ENCODE measurements around the gene AUNIP. TPM values are rescaled to one million over a fixed set of nuclear protein-coding genes. Genes with fewer than 3 reads are reported as not detected.

The AUNIP gene
- total RNA-seq, 1 experiment from 2014 or later = 16.1 TPM

DNA sequence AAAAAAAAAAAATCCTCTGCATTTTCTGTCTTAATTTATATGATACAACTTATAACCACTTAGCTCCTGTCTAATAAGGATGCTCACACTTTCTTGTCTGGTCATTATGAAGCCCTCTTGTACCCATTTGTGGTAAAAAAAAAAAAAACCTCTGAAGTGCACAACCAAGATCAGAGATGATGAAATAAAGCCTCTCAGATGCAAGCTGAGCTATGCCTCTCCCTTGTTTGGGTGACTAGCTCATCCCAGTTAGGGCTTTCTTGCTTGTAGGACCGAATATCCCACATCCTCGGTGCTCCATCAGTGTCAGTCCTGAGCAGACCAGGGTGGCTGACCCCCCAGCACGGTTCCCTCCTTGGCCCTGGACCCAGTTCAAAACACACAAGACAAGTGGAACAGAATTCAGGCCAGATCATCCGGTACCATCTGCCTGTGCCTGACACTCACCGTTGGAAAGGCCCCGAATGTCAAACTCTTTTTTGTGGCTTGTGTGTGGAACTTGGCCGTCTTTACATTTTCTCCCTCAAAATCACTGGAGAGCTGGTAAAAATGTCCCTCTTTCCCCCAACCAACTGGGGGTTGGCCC is 65.6 kb downstream of the AUNIP start:
- H3K27me3 Mint-ChIP-seq (ENCODE audit: low read depth) = peaks cover 3% of the 10 kb centered on the region
- POLR2A ChIA-PET = no interaction called here
- H3K9me3 Mint-ChIP-seq = no peaks in the 10 kb centered on the region
- H3K4me1 Mint-ChIP-seq = peaks cover 18% of the 10 kb centered on the region
- CTCF ChIA-PET = interaction anchor here (0.6 to 1.3 kb wide), 6 partner anchors 66 to 593 kb away, joined by 3 to 6 read pairs (median 3); no protein-coding TSS in a partner anchor
- ATAC-seq = no peak
- H3K36me3 Mint-ChIP-seq = no peaks in the 10 kb centered on the region
- no peak overlapping the region for H3K4me3 Mint-ChIP-seq
- TF ChIP-seq ATF1 (CRISPR knock-in tag; IDR thresholded peaks at IDR 0.05) (no peak), RELA (CRISPR knock-in tag; IDR thresholded peaks at IDR 0.05; ENCODE audit: borderline replicate concordance) (no peak), NR1H2 (CRISPR knock-in tag; IDR thresholded peaks at IDR 0.05) (no peak)
- no peak for DNase-seq (ENCODE audit: low spot score)
- H3K27ac Mint-ChIP-seq = no peak overlapping the region

DNA sequence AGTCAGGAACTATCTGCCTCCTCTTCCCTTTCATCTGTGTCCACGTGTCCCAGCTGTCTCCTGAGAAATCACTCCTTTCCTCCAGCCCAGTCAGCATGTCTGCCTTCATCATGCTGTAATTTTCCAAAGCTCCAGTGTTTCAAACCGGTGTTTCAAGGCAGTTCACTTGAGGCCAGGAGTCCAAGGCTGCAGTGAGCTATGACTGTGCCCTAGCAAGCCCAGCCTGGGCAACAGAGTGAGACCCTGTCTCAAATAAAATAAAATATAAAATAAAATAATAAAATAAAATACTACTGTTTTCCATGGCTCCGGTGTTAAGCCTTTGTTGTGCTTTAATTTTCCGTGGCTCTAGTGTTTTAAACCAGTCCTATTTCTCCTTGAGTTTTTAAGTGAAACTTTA is 67.1 kb downstream of the AUNIP start:
- TF ChIP-seq, protein P1, sequence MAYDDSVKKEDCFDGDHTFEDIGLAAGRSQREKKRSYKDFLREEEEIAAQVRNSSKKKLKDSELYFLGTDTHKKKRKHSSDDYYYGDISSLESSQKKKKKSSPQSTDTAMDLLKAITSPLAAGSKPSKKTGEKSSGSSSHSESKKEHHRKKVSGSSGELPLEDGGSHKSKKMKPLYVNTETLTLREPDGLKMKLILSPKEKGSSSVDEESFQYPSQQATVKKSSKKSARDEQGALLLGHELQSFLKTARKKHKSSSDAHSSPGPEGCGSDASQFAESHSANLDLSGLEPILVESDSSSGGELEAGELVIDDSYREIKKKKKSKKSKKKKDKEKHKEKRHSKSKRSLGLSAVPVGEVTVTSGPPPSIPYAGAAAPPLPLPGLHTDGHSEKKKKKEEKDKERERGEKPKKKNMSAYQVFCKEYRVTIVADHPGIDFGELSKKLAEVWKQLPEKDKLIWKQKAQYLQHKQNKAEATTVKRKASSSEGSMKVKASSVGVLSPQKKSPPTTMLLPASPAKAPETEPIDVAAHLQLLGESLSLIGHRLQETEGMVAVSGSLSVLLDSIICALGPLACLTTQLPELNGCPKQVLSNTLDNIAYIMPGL (CRISPR knock-in tag; IDR thresholded peaks at IDR 0.05) = no peak
- TF ChIP-seq, protein P2, sequence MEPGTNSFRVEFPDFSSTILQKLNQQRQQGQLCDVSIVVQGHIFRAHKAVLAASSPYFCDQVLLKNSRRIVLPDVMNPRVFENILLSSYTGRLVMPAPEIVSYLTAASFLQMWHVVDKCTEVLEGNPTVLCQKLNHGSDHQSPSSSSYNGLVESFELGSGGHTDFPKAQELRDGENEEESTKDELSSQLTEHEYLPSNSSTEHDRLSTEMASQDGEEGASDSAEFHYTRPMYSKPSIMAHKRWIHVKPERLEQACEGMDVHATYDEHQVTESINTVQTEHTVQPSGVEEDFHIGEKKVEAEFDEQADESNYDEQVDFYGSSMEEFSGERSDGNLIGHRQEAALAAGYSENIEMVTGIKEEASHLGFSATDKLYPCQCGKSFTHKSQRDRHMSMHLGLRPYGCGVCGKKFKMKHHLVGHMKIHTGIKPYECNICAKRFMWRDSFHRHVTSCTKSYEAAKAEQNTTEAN (CRISPR knock-in tag; IDR thresholded peaks at IDR 0.05) = no peak
- TF ChIP-seq RORB (CRISPR knock-in tag; IDR thresholded peaks at IDR 0.05) (no peak), JAZF1 (CRISPR knock-in tag; IDR thresholded peaks at IDR 0.05) (no peak)
- no peak overlapping the region; the same call in 1 of the 2 replicates for H3K27ac Mint-ChIP-seq
- H3K27me3 Mint-ChIP-seq (ENCODE audit: low read depth) = no peaks in the 10 kb centered on the region; the same call in 1 of the 2 replicates
- no peaks in the 10 kb centered on the region for H3K36me3 Mint-ChIP-seq
- H3K4me3 Mint-ChIP-seq = no peak overlapping the region
- no peaks in the 10 kb centered on the region for H3K9me3 Mint-ChIP-seq
- POLR2A ChIA-PET = no interaction called here
- H3K4me1 Mint-ChIP-seq = peaks cover 9% of the 10 kb centered on the region
- ATAC-seq (no peak), DNase-seq (ENCODE audit: low spot score) (no peak)
- CTCF ChIA-PET = interaction anchor here (0.6 to 1.5 kb wide), 4 partner anchors 11 to 537 kb away, joined by 3 to 4 read pairs (median 4); no protein-coding TSS in a partner anchor

DNA sequence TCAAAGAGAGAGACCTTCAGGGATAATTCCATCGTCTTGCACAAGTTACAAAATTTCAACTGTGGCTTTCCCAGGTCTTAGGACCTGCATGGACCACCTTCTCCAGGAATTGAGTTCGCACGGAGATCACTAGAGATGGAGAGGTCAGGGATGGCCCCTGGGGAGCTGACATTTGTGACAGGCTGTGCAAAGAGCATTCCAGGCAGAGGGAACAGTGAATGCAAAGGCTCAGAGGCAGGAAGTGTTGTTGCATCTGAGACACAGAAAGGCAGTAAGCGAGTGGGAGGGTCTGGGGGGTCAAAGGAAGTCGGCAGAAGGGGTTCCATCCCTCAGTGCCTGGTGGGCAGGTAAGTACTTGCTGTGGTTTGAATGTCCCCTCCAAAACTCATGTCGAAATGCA is 68.8 kb downstream of the AUNIP start:
- no peaks in the 10 kb centered on the region for H3K4me1 Mint-ChIP-seq
- no peaks in the 10 kb centered on the region for H3K36me3 Mint-ChIP-seq
- ATAC-seq (no peak), DNase-seq (ENCODE audit: low spot score) (no peak)
- ChIA-PET POLR2A (no interaction called here), CTCF (interaction anchor here (1.4 kb wide), 1 partner anchor 10 kb away, joined by 4 read pairs; no protein-coding TSS in a partner anchor)
- no peak overlapping the region for H3K27ac Mint-ChIP-seq
- H3K9me3 Mint-ChIP-seq = no peaks in the 10 kb centered on the region
- H3K27me3 Mint-ChIP-seq (ENCODE audit: low read depth) = no peaks in the 10 kb centered on the region; the same call in 1 of the 2 replicates
- TF ChIP-seq, protein P3, sequence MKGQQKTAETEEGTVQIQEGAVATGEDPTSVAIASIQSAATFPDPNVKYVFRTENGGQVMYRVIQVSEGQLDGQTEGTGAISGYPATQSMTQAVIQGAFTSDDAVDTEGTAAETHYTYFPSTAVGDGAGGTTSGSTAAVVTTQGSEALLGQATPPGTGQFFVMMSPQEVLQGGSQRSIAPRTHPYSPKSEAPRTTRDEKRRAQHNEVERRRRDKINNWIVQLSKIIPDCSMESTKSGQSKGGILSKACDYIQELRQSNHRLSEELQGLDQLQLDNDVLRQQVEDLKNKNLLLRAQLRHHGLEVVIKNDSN (CRISPR knock-in tag; IDR thresholded peaks at IDR 0.05) = no peak
- TF ChIP-seq, protein P4, sequence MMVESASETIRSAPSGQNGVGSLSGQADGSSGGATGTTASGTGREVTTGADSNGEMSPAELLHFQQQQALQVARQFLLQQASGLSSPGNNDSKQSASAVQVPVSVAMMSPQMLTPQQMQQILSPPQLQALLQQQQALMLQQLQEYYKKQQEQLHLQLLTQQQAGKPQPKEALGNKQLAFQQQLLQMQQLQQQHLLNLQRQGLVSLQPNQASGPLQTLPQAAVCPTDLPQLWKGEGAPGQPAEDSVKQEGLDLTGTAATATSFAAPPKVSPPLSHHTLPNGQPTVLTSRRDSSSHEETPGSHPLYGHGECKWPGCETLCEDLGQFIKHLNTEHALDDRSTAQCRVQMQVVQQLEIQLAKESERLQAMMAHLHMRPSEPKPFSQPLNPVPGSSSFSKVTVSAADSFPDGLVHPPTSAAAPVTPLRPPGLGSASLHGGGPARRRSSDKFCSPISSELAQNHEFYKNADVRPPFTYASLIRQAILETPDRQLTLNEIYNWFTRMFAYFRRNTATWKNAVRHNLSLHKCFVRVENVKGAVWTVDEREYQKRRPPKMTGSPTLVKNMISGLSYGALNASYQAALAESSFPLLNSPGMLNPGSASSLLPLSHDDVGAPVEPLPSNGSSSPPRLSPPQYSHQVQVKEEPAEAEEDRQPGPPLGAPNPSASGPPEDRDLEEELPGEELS (CRISPR knock-in tag; IDR thresholded peaks at IDR 0.05) = no peak
- no peak for TF ChIP-seq GTF2I (CRISPR knock-in tag; conservative IDR thresholded peaks at IDR 0.05)
- no peak overlapping the region for H3K4me3 Mint-ChIP-seq

DNA sequence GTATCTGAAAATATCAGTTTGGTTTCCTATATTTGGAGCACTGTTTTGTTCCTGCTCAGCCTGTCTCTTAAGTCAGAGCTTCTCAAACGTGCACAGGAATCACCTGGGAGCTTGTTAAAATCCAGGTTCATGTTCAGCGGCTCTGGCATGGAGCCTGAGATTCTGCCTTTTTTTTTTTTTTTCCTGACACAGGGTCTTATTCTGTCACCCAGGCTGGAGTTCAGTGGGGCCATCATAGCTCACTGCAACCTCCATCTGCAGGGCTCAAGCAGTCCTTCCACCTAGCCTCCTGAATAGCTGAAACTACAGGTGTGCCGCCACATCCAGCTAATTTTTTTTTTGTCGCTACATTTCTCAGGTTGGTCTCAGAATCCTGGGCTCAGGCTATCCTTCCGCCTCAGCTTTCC is 71.5 kb downstream of the AUNIP start:
- no peaks in the 10 kb centered on the region for H3K36me3 Mint-ChIP-seq
- POLR2A ChIA-PET = interaction anchor here (1.5 kb wide), 1 partner anchor 63 kb away, joined by 3 read pairs; no protein-coding TSS in a partner anchor
- ATAC-seq = no peak
- CTCF ChIA-PET = interaction anchor here (0.7 to 3.4 kb wide), 6 partner anchors 10 to 215 kb away, joined by 3 to 17 read pairs (median 6); no protein-coding TSS in a partner anchor
- H3K27ac Mint-ChIP-seq = no peak overlapping the region
- no peaks in the 10 kb centered on the region; the same call in 1 of the 2 replicates for H3K27me3 Mint-ChIP-seq (ENCODE audit: low read depth)
- H3K4me3 Mint-ChIP-seq = no peak overlapping the region
- H3K9me3 Mint-ChIP-seq = no peaks in the 10 kb centered on the region
- no peak for DNase-seq (ENCODE audit: low spot score)
- H3K4me1 Mint-ChIP-seq = peaks cover 15% of the 10 kb centered on the region
- no peak for TF ChIP-seq NFE2L1 (CRISPR knock-in tag; IDR thresholded peaks at IDR 0.05)
- TF ChIP-seq, protein P5, sequence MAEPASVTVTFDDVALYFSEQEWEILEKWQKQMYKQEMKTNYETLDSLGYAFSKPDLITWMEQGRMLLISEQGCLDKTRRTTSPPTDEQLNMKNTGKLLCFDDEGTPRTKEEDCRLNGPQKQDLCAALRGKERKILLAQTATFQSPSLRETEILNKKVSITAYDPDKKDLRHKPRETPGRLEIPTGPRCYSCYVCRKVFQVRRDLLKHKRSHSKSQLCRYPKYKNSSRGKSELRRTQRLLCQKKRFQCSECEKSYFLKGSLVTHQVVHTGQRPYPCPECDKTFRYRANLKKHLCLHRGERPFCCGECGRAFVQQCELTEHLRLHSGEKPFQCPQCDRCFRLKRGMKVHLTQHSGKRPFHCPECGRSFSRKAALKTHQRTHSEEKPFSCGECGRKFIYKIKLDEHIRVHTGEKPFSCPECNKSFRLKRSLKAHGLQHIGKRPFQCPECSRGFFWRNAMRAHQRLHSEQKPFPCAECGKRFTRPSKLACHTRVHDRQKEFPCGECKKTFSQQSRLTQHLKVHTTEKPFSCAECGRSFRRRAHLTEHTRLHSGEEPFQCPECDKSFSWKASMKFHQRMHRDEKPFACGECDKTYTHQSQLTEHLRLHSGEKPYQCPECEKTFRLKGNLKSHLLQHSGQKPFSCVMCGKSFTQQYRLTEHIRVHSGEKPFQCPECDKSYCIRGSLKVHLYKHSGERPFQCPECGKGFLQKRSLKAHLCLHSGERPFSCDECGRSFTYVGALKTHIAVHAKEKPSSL (CRISPR knock-in tag; conservative IDR thresholded peaks at IDR 0.05) = no peak
- no peak for TF ChIP-seq ESRRA (CRISPR knock-in tag; IDR thresholded peaks at IDR 0.05; ENCODE audit: borderline replicate concordance)
- TF ChIP-seq ZNF317 (CRISPR knock-in tag; IDR thresholded peaks at IDR 0.05; ENCODE audit: borderline replicate concordance, low read depth) = no peak
- TF ChIP-seq, protein P6, sequence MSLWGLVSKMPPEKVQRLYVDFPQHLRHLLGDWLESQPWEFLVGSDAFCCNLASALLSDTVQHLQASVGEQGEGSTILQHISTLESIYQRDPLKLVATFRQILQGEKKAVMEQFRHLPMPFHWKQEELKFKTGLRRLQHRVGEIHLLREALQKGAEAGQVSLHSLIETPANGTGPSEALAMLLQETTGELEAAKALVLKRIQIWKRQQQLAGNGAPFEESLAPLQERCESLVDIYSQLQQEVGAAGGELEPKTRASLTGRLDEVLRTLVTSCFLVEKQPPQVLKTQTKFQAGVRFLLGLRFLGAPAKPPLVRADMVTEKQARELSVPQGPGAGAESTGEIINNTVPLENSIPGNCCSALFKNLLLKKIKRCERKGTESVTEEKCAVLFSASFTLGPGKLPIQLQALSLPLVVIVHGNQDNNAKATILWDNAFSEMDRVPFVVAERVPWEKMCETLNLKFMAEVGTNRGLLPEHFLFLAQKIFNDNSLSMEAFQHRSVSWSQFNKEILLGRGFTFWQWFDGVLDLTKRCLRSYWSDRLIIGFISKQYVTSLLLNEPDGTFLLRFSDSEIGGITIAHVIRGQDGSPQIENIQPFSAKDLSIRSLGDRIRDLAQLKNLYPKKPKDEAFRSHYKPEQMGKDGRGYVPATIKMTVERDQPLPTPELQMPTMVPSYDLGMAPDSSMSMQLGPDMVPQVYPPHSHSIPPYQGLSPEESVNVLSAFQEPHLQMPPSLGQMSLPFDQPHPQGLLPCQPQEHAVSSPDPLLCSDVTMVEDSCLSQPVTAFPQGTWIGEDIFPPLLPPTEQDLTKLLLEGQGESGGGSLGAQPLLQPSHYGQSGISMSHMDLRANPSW (CRISPR knock-in tag; conservative IDR thresholded peaks at IDR 0.05; ENCODE audit: low read depth) = no peak
- TF ChIP-seq GTF2I (CRISPR knock-in tag; conservative IDR thresholded peaks at IDR 0.05) = no peak
- TF ChIP-seq MXD4 (CRISPR knock-in tag; IDR thresholded peaks at IDR 0.05; ENCODE audit: borderline replicate concordance) = no peak
- TF ChIP-seq EMX1 (CRISPR knock-in tag; IDR thresholded peaks at IDR 0.05) = no peak

All from WTC11 (cell line).